ENCODE measurements around the gene SH2D4B. TPM values are rescaled to one million over a fixed set of nuclear protein-coding genes. Genes with fewer than 3 reads are reported as not detected.

SH2D4B gene
- polyA plus RNA-seq, 1 donor from 2014 or later = 1.4 TPM

DNA sequence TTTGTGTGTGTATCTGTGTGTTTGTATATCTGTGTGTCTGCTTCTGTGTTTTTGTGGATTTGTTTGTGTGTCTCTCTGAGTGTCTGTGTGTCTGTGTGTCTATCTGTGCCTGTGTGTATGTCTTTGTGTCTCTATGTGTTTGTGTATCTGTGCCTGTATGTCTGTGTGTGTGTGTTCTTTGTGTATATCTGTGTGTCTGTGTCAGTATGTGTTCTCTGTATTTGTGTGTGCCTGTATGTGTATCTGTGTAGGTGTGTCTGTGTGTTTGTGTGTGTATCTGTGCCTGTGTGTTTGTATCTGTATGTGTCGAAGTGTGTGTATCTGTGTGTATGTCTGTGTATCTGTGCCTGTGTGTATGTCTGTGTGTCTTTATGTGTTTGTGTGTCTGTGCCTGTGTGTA is 118.2 kb downstream of the SH2D4B start:
- no peak overlapping the region for H3K9ac ChIP-seq (ENCODE audit: low read length)
- no peaks in the 10 kb centered on the region for H3K36me3 ChIP-seq (ENCODE audit: insufficient read depth, low read length)
- H3K27me3 ChIP-seq (ENCODE audit: insufficient read depth, low read depth, low read length) = no peaks in the 10 kb centered on the region
- TF ChIP-seq RAD21 (conservative IDR thresholded peaks at IDR 0.05) (no peak), EP300 (conservative IDR thresholded peaks at IDR 0.05; ENCODE audit: poor library complexity, severe bottlenecking) (no peak), CTCF (IDR thresholded peaks at IDR 0.05; ENCODE audit: poor library complexity, severe bottlenecking) (no peak), TAF1 (IDR thresholded peaks at IDR 0.05; ENCODE audit: low read depth) (no peak), REST (IDR thresholded peaks at IDR 0.05; ENCODE audit: borderline replicate concordance) (no peak), MXI1 (conservative IDR thresholded peaks at IDR 0.05; ENCODE audit: poor library complexity, severe bottlenecking) (no peak), SMC3 (conservative IDR thresholded peaks at IDR 0.05; ENCODE audit: poor library complexity) (no peak), POLR2AphosphoS5 (IDR thresholded peaks at IDR 0.05) (no peak)
- no peaks in the 10 kb centered on the region for H3K79me2 ChIP-seq (replicated peaks; ENCODE audit: insufficient read depth, low read length)
- H3K9me2 ChIP-seq (ENCODE audit: insufficient read depth, low read length) = no peaks in the 10 kb centered on the region
- H3K4me3 ChIP-seq (ENCODE audit: low read length) = no peak overlapping the region
- no peaks in the 10 kb centered on the region for H4K20me1 ChIP-seq (ENCODE audit: insufficient read depth)
- no peak overlapping the region for H3K4me2 ChIP-seq (ENCODE audit: low read length)
- peaks cover 15% of the 10 kb centered on the region for H3K9me3 ChIP-seq (ENCODE audit: low read length)
- H3F3A ChIP-seq (ENCODE audit: insufficient read depth, low read length, poor library complexity, severe bottlenecking) = no peaks in the 10 kb centered on the region
- H3K27ac ChIP-seq (ENCODE audit: low read length) = no peak overlapping the region
- no peak overlapping the region for H2AFZ ChIP-seq (ENCODE audit: low read depth, low read length)

GRCh38 chr10:80658068-80658467 is 120.4 kb downstream of the SH2D4B start:
- no peak overlapping the region for H3K4me3 ChIP-seq (ENCODE audit: low read length)
- H3K9me3 ChIP-seq (ENCODE audit: low read length) = peaks cover 15% of the 10 kb centered on the region
- H3K27me3 ChIP-seq (ENCODE audit: insufficient read depth, low read depth, low read length) = no peaks in the 10 kb centered on the region
- H3K4me2 ChIP-seq (ENCODE audit: low read length) = no peak overlapping the region
- H3K36me3 ChIP-seq (ENCODE audit: insufficient read depth, low read length) = no peaks in the 10 kb centered on the region
- no peaks in the 10 kb centered on the region for H3K9me2 ChIP-seq (ENCODE audit: insufficient read depth, low read length)
- TF ChIP-seq POLR2AphosphoS5 (IDR thresholded peaks at IDR 0.05) (no peak), TAF1 (IDR thresholded peaks at IDR 0.05; ENCODE audit: low read depth) (no peak), CTCF (IDR thresholded peaks at IDR 0.05; ENCODE audit: poor library complexity, severe bottlenecking) (no peak), SMC3 (conservative IDR thresholded peaks at IDR 0.05; ENCODE audit: poor library complexity) (no peak), EP300 (conservative IDR thresholded peaks at IDR 0.05; ENCODE audit: poor library complexity, severe bottlenecking) (no peak), REST (IDR thresholded peaks at IDR 0.05; ENCODE audit: borderline replicate concordance) (no peak), RAD21 (conservative IDR thresholded peaks at IDR 0.05) (no peak)
- H2AFZ ChIP-seq (ENCODE audit: low read depth, low read length) = no peak overlapping the region
- no peaks in the 10 kb centered on the region for H3K79me2 ChIP-seq (replicated peaks; ENCODE audit: insufficient read depth, low read length)
- H4K20me1 ChIP-seq (ENCODE audit: insufficient read depth) = no peaks in the 10 kb centered on the region
- H3F3A ChIP-seq (ENCODE audit: insufficient read depth, low read length, poor library complexity, severe bottlenecking) = no peaks in the 10 kb centered on the region
- no peak overlapping the region for H3K9ac ChIP-seq (ENCODE audit: low read length)
- no peak overlapping the region for H3K27ac ChIP-seq (ENCODE audit: low read length)
